ENCODE results near the gene NUP58.
"Not testable (repeated sequence)": the region's sequence is repeated elsewhere in the genome, so short reads cannot be mapped to it uniquely, and the experiment has no call there.

The NUP58 gene

DNA sequence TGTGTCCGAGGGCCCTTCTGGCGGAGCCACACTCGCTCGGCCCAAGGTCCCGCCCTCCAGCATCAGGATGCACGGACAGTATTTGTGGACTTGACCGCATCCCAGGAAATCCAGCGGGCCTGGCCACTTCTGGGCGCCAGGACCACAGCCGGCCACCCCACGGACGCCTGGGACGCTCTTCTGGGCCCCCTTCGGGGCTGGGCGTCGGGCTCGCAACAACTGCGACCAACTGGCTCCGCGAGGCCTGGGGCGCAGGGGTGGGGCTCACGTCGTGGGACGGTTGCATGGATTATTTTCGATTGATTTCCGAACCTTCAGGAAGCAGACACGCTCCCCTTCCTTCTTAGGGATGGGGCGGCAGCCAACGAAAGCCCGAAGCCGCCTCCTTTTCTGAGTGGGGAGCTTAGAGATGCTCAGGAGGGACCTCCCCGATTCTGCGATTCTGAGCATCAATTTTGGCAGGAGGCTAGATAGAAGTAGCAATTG, 521 bp upstream of the NUP58 start:
- TF ChIP-seq CTCF (IDR thresholded peaks at IDR 0.05; ENCODE audit: low read length, missing control alignments) = no peak
- H3K4me3 ChIP-seq (replicated peaks; ENCODE audit: low read depth, low read length) = peak overlapping the region; percentile 88
- DNase-seq (ENCODE audit: low read depth) = peak; percentile 20

GRCh38 chr13:25302121-25302520, 696 bp downstream of the NUP58 start:
- no peak for TF ChIP-seq CTCF (IDR thresholded peaks at IDR 0.05; ENCODE audit: low read length, missing control alignments)

GRCh38 chr13:25306671-25307464, 5.4 kb downstream of the NUP58 start:
- no peak for TF ChIP-seq CTCF (IDR thresholded peaks at IDR 0.05; ENCODE audit: low read length, missing control alignments)
- no peak for DNase-seq (ENCODE audit: low read depth)
- H3K4me3 ChIP-seq (replicated peaks; ENCODE audit: low read depth, low read length) = no peak overlapping the region

More at GRCh38 chr13:25302121-25302520, 696 bp downstream of the NUP58 start:
- DNase-seq (ENCODE audit: low read depth) = no peak
- peak overlapping the region; percentile 88 for H3K4me3 ChIP-seq (replicated peaks; ENCODE audit: low read depth, low read length)

DNA sequence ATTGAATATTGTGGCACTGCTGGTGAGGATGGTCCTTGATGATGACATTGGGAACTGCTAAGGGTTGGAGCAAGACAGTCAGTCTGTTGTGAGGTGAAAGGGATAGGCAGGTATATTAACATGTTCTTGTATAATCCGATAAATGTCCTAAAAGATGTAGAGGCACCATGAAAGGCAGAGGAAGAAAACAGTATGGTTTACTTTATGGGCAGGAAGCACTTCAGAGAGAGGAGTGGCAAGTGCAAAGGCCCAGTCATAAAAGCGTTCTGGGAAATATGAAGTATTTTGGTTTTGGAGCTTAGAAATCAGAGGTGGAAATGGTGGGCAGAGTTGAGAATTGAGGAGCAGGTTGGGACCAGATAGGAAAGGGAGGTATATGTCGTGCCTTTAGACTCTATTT, 9.5 kb downstream of the NUP58 start:
- H3K4me3 ChIP-seq (replicated peaks; ENCODE audit: low read depth, low read length) = no peak overlapping the region
- no peak for DNase-seq (ENCODE audit: low read depth)
- no peak for TF ChIP-seq CTCF (IDR thresholded peaks at IDR 0.05; ENCODE audit: low read length, missing control alignments)

GRCh38 chr13:25318946-25319345, 17.5 kb downstream of the NUP58 start:
- DNase-seq (ENCODE audit: low read depth) = peak; percentile 78
- not testable (repeated sequence) for H3K4me3 ChIP-seq (replicated peaks; ENCODE audit: low read depth, low read length)

- TF ChIP-seq CTCF (IDR thresholded peaks at IDR 0.05; ENCODE audit: low read length, missing control alignments) = no peak
- peak; percentile 10 for DNase-seq (ENCODE audit: low read depth)
- H3K4me3 ChIP-seq (replicated peaks; ENCODE audit: low read depth, low read length) = no peak overlapping the region
These were observed 18.3 kb downstream of the NUP58 start for GRCh38 chr13:25319771-25320170.

DNA sequence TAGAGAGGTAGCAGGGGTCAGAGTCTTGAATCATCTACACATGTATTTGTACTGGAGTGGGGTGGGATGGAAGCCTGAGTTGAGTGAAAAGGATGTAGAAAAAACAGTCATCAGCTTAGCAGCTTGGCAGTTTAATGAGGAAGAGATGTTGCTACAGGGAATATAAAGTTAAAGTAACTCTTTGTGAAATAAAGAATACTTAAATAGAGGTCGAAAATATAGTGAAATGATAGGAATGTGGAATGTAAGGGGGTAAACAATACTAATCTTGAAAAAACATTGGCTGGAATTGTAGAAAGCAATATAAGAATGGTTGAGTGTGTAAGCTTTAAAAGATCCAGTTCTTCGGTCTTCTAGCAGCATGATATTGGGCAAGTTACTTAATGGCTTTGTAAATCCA, 22.7 kb downstream of the NUP58 start:
- no peak for TF ChIP-seq CTCF (IDR thresholded peaks at IDR 0.05; ENCODE audit: low read length, missing control alignments)
- no peak for DNase-seq (ENCODE audit: low read depth)
- no peak overlapping the region for H3K4me3 ChIP-seq (replicated peaks; ENCODE audit: low read depth, low read length)

Data from fibroblast of pulmonary artery (primary cell).